Measurements from ENCODE around the gene PNPLA3. TPM values are rescaled to one million over a fixed set of nuclear protein-coding genes. Genes with fewer than 3 reads are reported as not detected.
A peak's percentile ranks its signal among the peaks of the same experiment; 100 is the strongest.

Gene PNPLA3
- total RNA-seq, 8 experiments from 2014 or later = 1.1 to 16.9 (median 3.0) TPM

DNA sequence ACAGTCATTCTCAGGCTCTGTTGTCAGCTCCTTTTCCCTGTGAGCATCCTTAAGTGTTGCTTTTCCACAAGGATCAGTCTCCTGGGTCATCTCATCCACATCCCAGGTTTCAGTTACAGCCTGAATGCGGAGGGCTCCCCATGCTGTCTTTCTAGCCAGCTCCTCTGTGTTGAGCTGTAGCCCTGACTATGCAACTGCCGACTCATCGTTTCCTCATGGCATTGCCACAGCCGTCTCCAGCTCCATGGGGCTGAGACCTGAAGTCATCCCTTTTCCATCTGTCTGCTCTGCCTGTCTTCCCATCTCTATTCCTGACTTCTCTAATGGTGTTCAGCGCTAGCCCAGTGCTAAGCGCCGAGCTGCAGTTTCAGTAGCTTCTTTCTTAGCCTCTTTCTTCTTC, 43.5 kb downstream of the PNPLA3 start:
- Histone ChIP-seq H3K27ac (no peak overlapping the region), H3K4me3 (no peak overlapping the region), H3K4me1 (replicated peaks in 1 of 2) (no peaks in the 10 kb centered on the region)
- in situ Hi-C loops (cut with MboI; ENCODE audit: low pct_unique_long_range_greater_than_20kb in 2 of 9, low sequenced_read_pairs in 9 of 9, unreplicated experiment in 9 of 9) = no loop called here
- 80 to 100% (median 88%) methylated on average over 1 to 7 of the region's 7 CpGs; no CpG with 5 or more reads in 4 of the 10 experiments for WGBS, 10 experiments
- no peak for ATAC-seq (replicated peaks in 6 of 8)

DNA sequence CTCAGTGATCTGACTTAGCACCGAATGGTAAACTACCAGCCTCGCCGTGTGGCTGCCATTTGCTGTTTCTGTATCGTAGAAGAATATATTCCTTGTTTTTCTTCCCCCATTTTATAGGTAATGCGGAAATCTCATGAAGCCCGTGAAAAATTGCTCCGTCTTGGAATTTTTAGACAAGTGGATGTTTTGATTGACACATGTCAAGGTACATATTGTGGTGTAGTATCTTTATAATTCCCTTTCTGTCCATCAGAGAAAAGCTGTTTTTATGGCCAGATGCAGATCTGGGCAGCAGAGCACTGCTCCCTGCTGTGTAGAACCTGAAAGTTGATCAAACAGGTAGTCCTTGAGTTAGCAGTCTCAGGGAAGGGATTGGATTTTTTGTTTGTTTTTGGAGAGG, 45.0 kb downstream of the PNPLA3 start:
- no peak overlapping the region for H3K27ac ChIP-seq
- WGBS, 10 experiments = 89 to 100% (median 97%) methylated on average over 3 to 7 of the region's 7 CpGs
- H3K4me1 ChIP-seq (replicated peaks in 1 of 2) = no peaks in the 10 kb centered on the region
- in situ Hi-C loops (cut with MboI; ENCODE audit: low pct_unique_long_range_greater_than_20kb in 2 of 9, low sequenced_read_pairs in 9 of 9, unreplicated experiment in 9 of 9) = no loop called here
- H3K4me3 ChIP-seq = no peak overlapping the region
- no peak for ATAC-seq (replicated peaks in 6 of 8)

DNA sequence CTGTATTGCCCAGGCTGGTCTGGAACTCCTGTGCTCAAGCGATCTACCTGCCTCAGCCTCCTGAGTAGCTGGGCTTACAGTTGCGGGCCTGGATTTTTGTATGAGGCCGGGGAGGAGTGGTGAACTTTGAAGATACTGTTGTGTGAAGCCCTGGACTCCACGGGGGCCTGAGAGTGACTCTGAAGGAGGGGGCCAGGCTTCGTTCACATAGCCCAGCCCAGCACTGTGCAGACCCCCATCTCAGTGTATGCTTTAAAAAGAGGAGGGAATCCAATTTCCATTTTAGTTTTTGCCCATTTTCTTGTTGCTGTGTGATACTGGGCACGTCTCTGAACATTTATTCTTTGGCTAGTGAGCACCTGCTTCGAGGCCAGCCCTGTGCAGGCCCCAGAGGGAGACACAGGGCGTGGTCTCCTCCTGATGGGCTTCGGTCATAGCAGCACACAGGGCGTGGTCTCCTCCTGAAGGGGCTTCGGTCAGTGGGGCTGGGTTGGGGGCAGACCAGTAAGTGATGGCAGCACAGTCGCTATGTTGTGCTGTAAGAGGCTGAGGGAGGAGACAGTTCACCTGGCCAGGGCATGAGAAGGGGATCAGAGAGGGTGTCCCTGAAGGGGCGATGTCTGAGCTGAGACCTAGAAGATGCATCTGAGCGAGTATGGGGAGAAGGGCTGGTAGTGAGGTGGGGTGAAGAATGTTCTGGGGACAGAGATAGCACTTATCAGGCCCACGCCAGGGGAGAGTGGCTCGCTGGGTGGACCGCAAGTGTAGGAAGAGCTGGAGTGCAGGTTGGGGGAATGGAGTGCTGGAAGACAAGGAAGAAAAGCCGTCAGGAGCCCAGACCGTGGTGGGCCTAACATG, 45.6 kb downstream of the PNPLA3 start:
- in situ Hi-C loops (cut with MboI; ENCODE audit: low pct_unique_long_range_greater_than_20kb in 2 of 9, low sequenced_read_pairs in 9 of 9, unreplicated experiment in 9 of 9) = no loop called here
- H3K4me1 ChIP-seq (replicated peaks in 1 of 2) = no peaks in the 10 kb centered on the region
- WGBS, 10 experiments = 50 to 100% (median 89%) methylated on average over 2 to 12 of the region's 19 CpGs; no CpG with 5 or more reads in 1 of the 10 experiments
- H3K4me3 ChIP-seq = no peak overlapping the region
- H3K27ac ChIP-seq = no peak overlapping the region
- no peak for ATAC-seq (replicated peaks in 6 of 8)

DNA sequence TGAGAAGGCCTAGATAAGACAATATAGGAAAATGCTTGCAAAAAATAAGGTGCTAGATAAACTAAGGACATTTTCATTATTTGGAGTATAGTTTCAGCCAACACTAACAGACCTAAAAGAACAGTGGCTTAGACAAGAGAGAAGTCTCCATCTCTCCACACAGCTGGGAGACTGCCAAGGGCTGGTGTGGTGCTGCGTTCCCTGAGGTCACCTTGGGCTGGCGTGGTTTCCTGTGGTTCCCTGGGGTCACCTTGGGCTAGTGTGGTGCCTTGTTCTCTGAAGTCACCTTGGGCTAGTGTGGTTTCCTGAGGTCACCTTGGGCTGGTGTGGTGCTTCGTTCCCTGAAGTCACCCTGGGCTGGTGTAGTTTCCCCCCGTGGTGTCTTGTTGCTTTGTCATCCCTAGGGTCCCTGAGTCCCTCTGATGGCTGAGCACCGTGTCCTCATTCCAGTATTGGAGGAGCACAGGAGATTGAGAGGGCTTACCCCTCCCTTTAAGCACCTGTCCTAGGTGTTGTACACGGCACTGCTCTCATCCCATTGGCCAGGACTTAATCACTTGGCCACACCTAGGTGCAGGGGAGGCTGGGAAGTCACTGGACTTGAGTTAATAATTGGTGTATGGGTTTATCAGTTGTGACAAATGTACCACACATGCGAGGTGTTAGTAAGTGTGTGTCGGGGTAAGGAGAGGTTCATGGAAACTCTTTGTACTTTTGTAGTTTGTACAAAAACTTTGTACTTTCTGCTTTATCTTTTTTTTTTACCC, 46.6 kb downstream of the PNPLA3 start:
- ATAC-seq (replicated peaks in 6 of 8) = no peak
- no peaks in the 10 kb centered on the region for H3K4me1 ChIP-seq (replicated peaks in 1 of 2)
- WGBS, 10 experiments = 90 to 100% (median 97%) methylated on average over 1 to 8 of the region's 8 CpGs; no CpG with 5 or more reads in 1 of the 10 experiments
- H3K4me3 ChIP-seq = no peak overlapping the region
- no peak overlapping the region for H3K27ac ChIP-seq
- in situ Hi-C loops (cut with MboI; ENCODE audit: low pct_unique_long_range_greater_than_20kb in 2 of 9, low sequenced_read_pairs in 9 of 9, unreplicated experiment in 9 of 9) = no loop called here

DNA sequence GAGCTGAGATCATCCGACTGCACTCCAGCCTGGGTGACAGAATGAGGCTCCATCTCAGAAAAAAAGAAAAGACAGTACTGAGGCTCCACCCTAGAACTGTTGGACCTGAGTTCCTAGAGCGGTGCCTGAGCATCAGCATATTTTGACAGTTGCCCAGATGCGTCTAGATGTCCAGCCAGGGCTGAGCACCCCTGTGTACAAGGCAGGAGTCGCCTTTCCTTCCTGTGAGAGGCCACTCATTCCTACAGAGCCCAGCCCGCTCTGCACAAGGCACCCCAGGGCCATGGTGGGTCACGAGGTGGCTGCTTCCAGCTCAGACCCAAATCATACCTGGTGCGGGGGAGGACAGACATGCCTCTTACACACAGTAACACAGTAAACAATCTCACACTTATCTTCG, 47.5 kb downstream of the PNPLA3 start:
- Histone ChIP-seq H3K27ac (no peak overlapping the region), H3K4me1 (replicated peaks in 1 of 2) (no peaks in the 10 kb centered on the region), H3K4me3 (no peak overlapping the region)
- ATAC-seq (replicated peaks in 6 of 8) = no peak
- 67 to 100% (median 86%) methylated on average over 1 to 4 of the region's 8 CpGs; no CpG with 5 or more reads in 1 of the 10 experiments for WGBS, 10 experiments
- in situ Hi-C loops (cut with MboI; ENCODE audit: low pct_unique_long_range_greater_than_20kb in 2 of 9, low sequenced_read_pairs in 9 of 9, unreplicated experiment in 9 of 9) = no loop called here

DNA sequence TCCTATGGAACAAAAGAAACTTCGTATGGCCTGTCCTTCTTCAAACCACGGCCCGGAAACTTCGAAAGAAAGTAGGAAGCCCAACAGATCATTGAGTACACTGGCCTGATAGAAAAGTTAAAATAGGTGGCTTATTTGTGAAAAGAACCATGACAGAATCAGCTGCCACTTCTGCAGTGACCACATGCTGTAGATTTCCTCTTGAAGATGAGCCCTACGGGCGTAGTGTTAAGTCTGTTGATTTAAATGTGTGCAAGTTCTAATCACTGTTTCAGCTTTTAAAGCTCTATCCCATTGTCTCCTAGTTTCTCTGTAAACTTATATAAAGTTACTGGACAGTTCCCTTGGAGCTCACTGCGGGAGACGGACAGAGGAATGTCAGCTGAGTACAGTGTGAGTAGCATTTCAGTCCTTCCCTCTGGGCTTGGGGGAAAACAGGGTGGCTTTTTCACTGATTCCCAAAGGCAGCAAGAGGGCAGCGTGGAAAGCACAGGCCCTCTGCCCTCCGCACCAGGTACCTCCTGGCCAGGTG, 49.4 kb downstream of the PNPLA3 start:
- ATAC-seq (replicated peaks in 6 of 8) = peak in 3 of 8 experiments; percentile 26 to 96 (median 27)
- in situ Hi-C loops (cut with MboI; ENCODE audit: low pct_unique_long_range_greater_than_20kb in 2 of 9, low sequenced_read_pairs in 9 of 9, unreplicated experiment in 9 of 9) = no loop called here
- 85 to 100% (median 93%) methylated on average over 1 to 9 of the region's 10 CpGs; no CpG with 5 or more reads in 1 of the 10 experiments for WGBS, 10 experiments
- no peak overlapping the region for H3K4me3 ChIP-seq
- no peak overlapping the region for H3K27ac ChIP-seq
- H3K4me1 ChIP-seq (replicated peaks in 1 of 2) = no peaks in the 10 kb centered on the region

DNA sequence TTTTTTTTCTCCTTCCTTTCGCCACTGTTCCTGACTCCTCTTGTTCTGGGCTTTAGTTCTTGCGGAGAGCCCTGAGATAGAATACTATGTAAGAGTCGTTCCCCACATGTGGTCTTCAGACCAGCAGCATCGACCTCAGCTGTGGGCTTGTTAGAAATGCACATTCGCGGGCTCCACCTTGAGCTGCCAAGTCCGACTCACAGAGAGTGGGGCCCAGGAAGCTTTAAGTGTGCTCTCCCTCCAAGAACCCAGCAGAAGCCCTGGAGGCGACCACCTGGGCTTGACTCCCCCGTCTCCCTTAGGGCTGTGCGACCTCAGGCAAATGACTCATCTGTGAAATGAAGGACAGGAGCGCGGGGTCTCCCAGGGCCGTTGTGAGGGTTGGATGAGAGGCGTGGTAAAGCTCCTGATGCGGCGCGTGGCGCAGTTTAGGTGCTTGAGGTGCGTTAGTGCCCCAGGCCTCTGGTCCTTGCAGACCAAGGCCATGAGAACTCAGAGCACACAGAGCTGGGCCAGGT, 50.5 kb downstream of the PNPLA3 start:
- no peak overlapping the region for H3K4me3 ChIP-seq
- 70 to 100% (median 92%) methylated on average over 1 to 12 of the region's 19 CpGs; no CpG with 5 or more reads in 2 of the 10 experiments for WGBS, 10 experiments
- no peaks in the 10 kb centered on the region for H3K4me1 ChIP-seq (replicated peaks in 1 of 2)
- H3K27ac ChIP-seq = no peak overlapping the region
- ATAC-seq (replicated peaks in 6 of 8) = no peak
- in situ Hi-C loops (cut with MboI; ENCODE audit: low pct_unique_long_range_greater_than_20kb in 2 of 9, low sequenced_read_pairs in 9 of 9, unreplicated experiment in 9 of 9) = no loop called here

DNA sequence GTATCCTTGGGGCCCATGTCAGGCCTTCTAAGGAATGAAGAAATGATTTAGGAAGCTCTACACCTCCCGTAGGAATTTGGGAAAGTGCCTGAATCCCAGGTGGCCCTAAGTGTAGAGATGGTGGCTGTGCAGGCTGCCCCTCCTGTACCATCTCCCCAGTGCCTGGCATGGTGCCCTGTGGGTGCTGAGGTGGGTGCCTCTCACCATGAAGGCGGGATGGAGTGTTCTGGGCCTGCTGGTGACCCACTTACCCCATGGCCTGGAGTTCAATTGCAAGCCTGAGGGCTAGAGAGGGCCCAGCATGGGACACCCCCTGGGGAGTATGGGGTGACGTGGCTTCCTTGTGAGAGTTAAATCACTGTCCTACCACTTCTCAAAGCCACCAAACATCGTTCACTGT, 51.4 kb downstream of the PNPLA3 start:
- Histone ChIP-seq H3K4me3 (no peak overlapping the region), H3K27ac (no peak overlapping the region), H3K4me1 (replicated peaks in 1 of 2) (no peaks in the 10 kb centered on the region)
- WGBS, 10 experiments = 80 to 100% (median 100%) methylated on average over 1 of the region's 4 CpGs; no CpG with 5 or more reads in 7 of the 10 experiments
- no peak for ATAC-seq (replicated peaks in 6 of 8)
- in situ Hi-C loops (cut with MboI; ENCODE audit: low pct_unique_long_range_greater_than_20kb in 2 of 9, low sequenced_read_pairs in 9 of 9, unreplicated experiment in 9 of 9) = loop anchor here in 4 of 9 experiments (25.0 kb wide), 1 partner anchor 662 kb away; no protein-coding TSS in a partner anchor

DNA sequence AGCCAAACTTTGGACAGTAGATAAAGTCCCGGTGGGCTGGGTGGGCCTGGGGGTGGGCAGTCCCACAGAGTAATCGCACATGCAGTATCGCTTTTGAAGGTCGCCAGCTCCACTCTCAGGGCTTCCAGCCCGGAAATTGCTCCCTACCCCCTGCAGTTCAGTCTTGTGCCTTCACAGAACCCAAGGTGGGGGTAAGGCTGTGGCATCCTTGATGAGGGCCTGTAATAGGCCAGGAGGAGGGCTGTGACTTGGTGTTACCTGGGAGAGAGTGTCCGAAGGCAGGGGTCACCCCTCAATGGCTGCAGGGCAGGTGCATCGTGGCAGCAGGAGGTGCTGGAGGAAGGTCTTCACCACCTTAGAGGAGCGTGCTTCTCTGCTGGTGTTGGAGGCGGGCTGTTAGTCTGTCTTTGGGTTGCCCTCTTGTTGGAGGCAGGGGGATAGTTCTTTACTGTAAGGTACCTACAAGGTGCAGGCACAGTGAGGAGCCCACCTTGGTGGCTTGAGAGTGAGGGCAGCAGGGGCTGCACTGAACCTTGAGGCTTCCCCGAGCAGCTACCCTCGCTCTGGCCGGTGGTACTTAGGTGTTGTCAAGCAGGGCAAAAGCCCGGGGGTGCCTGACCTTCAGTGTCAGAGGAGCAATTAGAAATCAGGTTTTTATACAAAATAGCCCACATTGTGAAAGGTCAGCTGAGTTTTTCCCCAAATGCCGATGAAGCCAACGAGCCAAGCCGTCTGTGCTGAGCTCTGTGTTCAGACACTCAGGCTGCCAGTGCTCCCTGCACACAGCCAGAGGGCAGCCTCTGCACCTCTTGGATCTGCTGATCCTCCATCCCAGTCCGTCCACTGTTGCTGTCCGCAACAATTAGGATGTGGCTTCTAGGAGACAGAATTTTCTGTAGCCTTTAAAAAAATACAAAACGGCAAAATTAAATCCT, 53.5 kb downstream of the PNPLA3 start:
- in situ Hi-C loops (cut with MboI; ENCODE audit: low pct_unique_long_range_greater_than_20kb in 2 of 9, low sequenced_read_pairs in 9 of 9, unreplicated experiment in 9 of 9) = loop anchor here in 4 of 9 experiments (25.0 kb wide), 1 partner anchor 660 kb away; no protein-coding TSS in a partner anchor
- Histone ChIP-seq H3K27ac (no peak overlapping the region), H3K4me3 (no peak overlapping the region), H3K4me1 (replicated peaks in 1 of 2) (no peaks in the 10 kb centered on the region)
- ATAC-seq (replicated peaks in 6 of 8) = no peak
- 69 to 100% (median 93%) methylated on average over 2 to 8 of the region's 19 CpGs; no CpG with 5 or more reads in 3 of the 10 experiments for WGBS, 10 experiments

DNA sequence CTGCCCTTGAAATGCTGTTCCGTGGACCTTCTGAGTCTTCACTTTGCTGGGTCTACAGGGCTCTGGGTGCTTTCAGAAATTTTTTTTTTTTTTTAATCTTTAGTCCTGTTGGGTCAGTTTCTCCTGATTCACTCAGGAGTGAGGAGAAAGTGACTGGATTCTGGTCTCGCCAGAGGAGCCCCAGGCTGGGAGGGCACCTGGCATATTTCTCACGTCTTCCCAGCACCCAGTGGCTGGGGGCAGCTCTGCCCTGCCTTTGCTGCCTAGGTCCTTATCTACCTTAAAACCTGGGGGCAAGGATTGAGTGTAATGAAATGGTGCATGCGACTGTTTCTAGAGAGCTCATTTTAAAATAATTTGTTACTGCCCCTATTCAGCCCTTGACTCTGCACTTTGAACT, 55.0 kb downstream of the PNPLA3 start:
- WGBS, 10 experiments = 100% methylated on average over 1 to 3 of the region's 4 CpGs; no CpG with 5 or more reads in 5 of the 10 experiments
- no peak overlapping the region for H3K27ac ChIP-seq
- no peak for ATAC-seq (replicated peaks in 6 of 8)
- no peak overlapping the region for H3K4me3 ChIP-seq
- no peaks in the 10 kb centered on the region for H3K4me1 ChIP-seq (replicated peaks in 1 of 2)
- in situ Hi-C loops (cut with MboI; ENCODE audit: low pct_unique_long_range_greater_than_20kb in 2 of 9, low sequenced_read_pairs in 9 of 9, unreplicated experiment in 9 of 9) = loop anchor here in 4 of 9 experiments (25.0 kb wide), 1 partner anchor 659 kb away; no protein-coding TSS in a partner anchor

DNA sequence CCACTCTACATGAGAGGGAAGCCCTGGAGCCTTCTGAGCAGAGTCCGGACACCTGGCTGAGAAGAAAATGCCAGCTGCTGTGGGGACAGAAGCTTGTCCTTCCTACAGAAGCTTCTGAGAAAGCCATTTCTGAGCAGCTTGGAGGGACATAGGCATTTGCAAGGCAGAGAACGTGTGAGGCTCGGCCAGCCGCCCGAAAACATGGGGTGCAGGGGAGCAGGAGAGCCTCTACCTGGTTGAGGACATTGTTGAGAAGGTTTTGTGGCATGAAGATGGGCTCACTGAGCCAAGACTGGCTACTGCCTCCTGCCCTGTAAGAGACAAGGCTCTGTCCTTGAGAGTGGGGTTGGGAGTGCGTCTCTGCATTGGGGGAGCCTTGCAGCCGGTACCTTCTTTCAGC, 57.0 kb downstream of the PNPLA3 start:
- in situ Hi-C loops (cut with MboI; ENCODE audit: low pct_unique_long_range_greater_than_20kb in 2 of 9, low sequenced_read_pairs in 9 of 9, unreplicated experiment in 9 of 9) = loop anchor here in 4 of 9 experiments (25.0 kb wide), 1 partner anchor 657 kb away; no protein-coding TSS in a partner anchor
- Histone ChIP-seq H3K27ac (no peak overlapping the region), H3K4me3 (no peak overlapping the region), H3K4me1 (replicated peaks in 1 of 2) (no peaks in the 10 kb centered on the region)
- WGBS, 10 experiments = 80 to 100% (median 94%) methylated on average over 1 to 2 of the region's 7 CpGs; no CpG with 5 or more reads in 6 of the 10 experiments
- ATAC-seq (replicated peaks in 6 of 8) = no peak

DNA sequence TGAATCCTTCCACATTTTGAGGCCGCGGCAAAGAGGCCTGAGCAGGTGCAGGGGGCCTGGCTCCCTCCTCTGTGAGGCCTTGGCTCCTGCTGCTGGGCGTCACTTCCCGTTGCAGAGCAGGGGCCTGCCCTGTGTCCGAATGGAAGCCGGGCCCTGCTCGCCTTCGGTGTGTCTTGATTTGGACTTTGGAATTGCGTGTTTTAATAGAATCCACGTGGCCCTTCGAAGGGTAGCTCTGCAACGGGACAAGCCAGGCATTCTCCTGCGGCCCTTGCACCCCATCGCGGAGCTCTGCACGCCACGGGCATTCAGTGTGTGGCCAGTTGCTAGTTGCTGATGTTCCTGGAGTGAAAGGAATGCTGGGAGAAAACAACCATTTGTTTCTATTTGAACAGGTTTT, 57.4 kb downstream of the PNPLA3 start:
- no peak for ATAC-seq (replicated peaks in 6 of 8)
- Histone ChIP-seq H3K4me3 (no peak overlapping the region), H3K4me1 (replicated peaks in 1 of 2) (no peaks in the 10 kb centered on the region), H3K27ac (no peak overlapping the region)
- in situ Hi-C loops (cut with MboI; ENCODE audit: low pct_unique_long_range_greater_than_20kb in 2 of 9, low sequenced_read_pairs in 9 of 9, unreplicated experiment in 9 of 9) = loop anchor here in 4 of 9 experiments (25.0 kb wide), 1 partner anchor 656 kb away; no protein-coding TSS in a partner anchor
- WGBS, 10 experiments = 91 to 100% (median 96%) methylated on average over 1 to 11 of the region's 17 CpGs; no CpG with 5 or more reads in 3 of the 10 experiments
